GM12878 (cell line): ENCODE results near the gene RPUSD2. TPM values are rescaled to one million over a fixed set of nuclear protein-coding genes. Genes with fewer than 3 reads are reported as not detected.

Experiments used
- ATAC-seq: fragments of 200-7000 bp; cut with Tn5 transposase; 3 replicates; pipeline ENCODE4 v1.9.1; 2020; ENCODE audit warnings: mild to moderate bottlenecking, moderate library complexity
- BruUV-seq: library from RNA; stranded (reverse); fragments of 400-500 nt; replicated peaks from 2 replicates; lab custom pipeline; 2021; lab: Mats Ljungman, UMichigan
- CTCF ChIA-PET: fragments of 300-600 bp; sonication (Branson Sonifier 250); formaldehyde crosslinking; extraction: SDS; loops from one replicate; lab custom pipeline; 2021; ENCODE audit warnings: inconsistent platforms; lab: Yijun Ruan, JAX
- POLR2A ChIA-PET: fragments of 350-600 bp; formaldehyde crosslinking; extraction: SDS; loops from one replicate; lab custom pipeline; 2021; ENCODE audit warnings: inconsistent platforms; lab: Charles Lee
- RAD21 ChIA-PET: fragments of 300-600 bp; sonication (Branson Sonifier 250); formaldehyde crosslinking; loops from one replicate; lab custom pipeline; 2023; ENCODE audit warnings: antibody characterized with exemption; ENCODE audit not compliant: unreplicated experiment; lab: Charles Lee
- SMC1A ChIA-PET: fragments of 300-600 bp; sonication (Branson Sonifier 250); formaldehyde crosslinking; loops from one replicate; lab custom pipeline; 2023; ENCODE audit not compliant: unreplicated experiment, uncharacterized antibody; lab: Charles Lee
- DNase-seq: peaks from one replicate; pipeline ENCODE4 v3.0.0-alpha.2; 2011; ENCODE audit warnings: low read depth, low spot score
- FAIRE-seq: peaks from 3 replicates; lab custom pipeline; 2011; peaks lifted over from hg19 to GRCh38; lab: Jason Lieb, UNC
- H2AFZ ChIP-seq: 2 replicates; pipeline ENCODE4 v1.6.0; 2011; ENCODE audit warnings: low read depth, low read length, control low read depth; ENCODE audit not compliant: control insufficient read depth
- H3K27ac ChIP-seq: 2 replicates; pipeline ENCODE4 v1.5.1; 2011; ENCODE audit warnings: control low read depth; ENCODE audit not compliant: control insufficient read depth, insufficient read depth
- H3K27me3 ChIP-seq, 2 experiments: replicated peaks in 1 of 2; 2 replicates each; pipeline versions ENCODE4 v1.6.0 to v1.6.1; 2011; ENCODE audit warnings: low read length in 1 of 2; ENCODE audit not compliant: control insufficient read depth in 2 of 2, insufficient read depth in 2 of 2
- H3K36me3 ChIP-seq, 2 experiments: 2 replicates each; pipeline ENCODE4 v1.5.1; 2011; ENCODE audit warnings: low read length in 1 of 2; ENCODE audit not compliant: control insufficient read depth in 2 of 2, insufficient read depth in 2 of 2
- H3K4me1 ChIP-seq: 2 replicates; pipeline ENCODE4 v1.6.1; 2011; ENCODE audit warnings: mild to moderate bottlenecking, low read length, moderate library complexity, mixed read lengths; ENCODE audit not compliant: control insufficient read depth, insufficient read depth
- H3K4me2 ChIP-seq: 2 replicates; pipeline ENCODE4 v1.6.0; 2011; ENCODE audit warnings: control low read depth; ENCODE audit not compliant: control insufficient read depth, insufficient read depth
- H3K4me3 ChIP-seq: fragments of 200-600 bp; sonication (generic); 2 replicates; pipeline ENCODE4 v1.5.1; 2016
- H3K79me2 ChIP-seq: 2 replicates; pipeline ENCODE4 v1.6.0; 2011; ENCODE audit warnings: low read length; ENCODE audit not compliant: control insufficient read depth, insufficient read depth
- H3K9ac ChIP-seq: 2 replicates; pipeline ENCODE4 v1.8.0; 2011; ENCODE audit warnings: low read length, control low read depth, mixed read lengths; ENCODE audit not compliant: control insufficient read depth, insufficient read depth
- H3K9me3 ChIP-seq: replicated peaks from 3 replicates; pipeline ENCODE4 v1.5.1; 2011; ENCODE audit warnings: mild to moderate bottlenecking, low read length; ENCODE audit not compliant: control insufficient read depth, insufficient read depth
- H4K20me1 ChIP-seq: 2 replicates; pipeline ENCODE4 v1.6.0; 2011; ENCODE audit not compliant: control insufficient read depth, insufficient read depth
- BACH1 ChIP-seq: fragments of 450-650 bp; IDR thresholded peaks from 2 replicates; pipeline ENCODE4 v1.6.1; 2017; ENCODE audit warnings: mild to moderate bottlenecking, borderline replicate concordance
- BRCA1 ChIP-seq: IDR thresholded peaks from 2 replicates; pipeline ENCODE4 v1.6.1; 2011; ENCODE audit warnings: low read depth, low read length, improper control_type of control experiment
- CHD4 ChIP-seq: fragments of 200-600 bp; sonication (generic); IDR thresholded peaks from 2 replicates; pipeline ENCODE4 v1.6.1; 2016; ENCODE audit warnings: mild to moderate bottlenecking
- JUND ChIP-seq: IDR thresholded peaks from 2 replicates; pipeline ENCODE4 v1.6.1; 2012; ENCODE audit warnings: low read depth, mild to moderate bottlenecking, low read length, improper control_type of control experiment, moderate library complexity
- RAD51 ChIP-seq: fragments of 450-650 bp; IDR thresholded peaks from 2 replicates; pipeline ENCODE4 v1.6.1; 2016; ENCODE audit warnings: moderate library complexity, mild to moderate bottlenecking, inconsistent platforms
- SREBF1 ChIP-seq: IDR thresholded peaks from 2 replicates; pipeline ENCODE4 v1.6.1; 2012; ENCODE audit warnings: mild to moderate bottlenecking, low read length
- WRNIP1 ChIP-seq: IDR thresholded peaks from 2 replicates; pipeline ENCODE4 v1.6.1; 2011; ENCODE audit warnings: low read depth, low read length, improper control_type of control experiment, borderline replicate concordance
- WGBS: methylation state at CpG from one replicate; pipeline ENCODE4 v1.1.6; 2016; ENCODE audit warnings: low lambda C conversion rate; ENCODE audit not compliant: insufficient replicate concordance, insufficient coverage; ENCODE audit errors: missing lambda C conversion rate; 5-methylcytosine and 5-hydroxymethylcytosine counted together
- in situ Hi-C: fragments of 300-500 bp; cut with MboI; formaldehyde crosslinking; loops from 9 replicates; pipeline ENCODE4 v1.14.3; 2018; ENCODE audit warnings: mixed read lengths
- intact Hi-C: fragments of 100-400 bp; cut with micrococcal nuclease; formaldehyde crosslinking; loops from one replicate; pipeline ENCODE4 v1.14.2; 2022; ENCODE audit not compliant: unreplicated experiment
- polyA plus RNA-seq, 11 experiments: library from polyadenylated mRNA; depleted of rRNA in 4 of 11; unstranded in 6 of 11; stranded (reverse) in 5 of 11; fragments of >200 nt; fragmentation: Nextera tagmentation in 4 of 11; fragmentation: Illumina TruSeq in 1 of 11; extraction: Ambion mirVana in 4 of 11; extraction: Trizol in 1 of 11; gene quantifications; 1 replicate in 1 of 11; 2 replicates in 10 of 11; pipeline versions ENCODE4 v1.2.1 to v1.2.3, GENCODE V29; 2011 to 2016; ENCODE audit warnings: inconsistent platforms in 2 of 11, missing spikeins in 2 of 11, low read depth in 1 of 11
- total RNA-seq, 4 experiments: library from RNA; depleted of rRNA in 3 of 4; stranded (reverse); fragments of >200 nt in 3 of 4; fragmentation: Illumina TruSeq in 1 of 4; extraction: Trizol in 1 of 4; gene quantifications; 2 replicates each; pipeline versions ENCODE4 v1.2.1 to v1.2.3, GENCODE V29; 2013 to 2021
- TF ChIP-seq, protein P1 (sequence below): fragments of 450-650 bp; IDR thresholded peaks from 2 replicates; pipeline ENCODE4 v1.6.1; 2017; ENCODE audit warnings: antibody characterized with exemption, mild to moderate bottlenecking, moderate library complexity

Gene RPUSD2
- total and polyA plus RNA-seq, 10 of the 15 experiments (the other 5 are each of a cell fraction or from before 2014, with no cell fraction given) = 4.0 to 33.3 (median 18.5) TPM

GRCh38 chr15:40548610-40549009 is 20.5 kb upstream of the RPUSD2 start:
- no TSS peak for BruUV-seq
- FAIRE-seq (no peak), DNase-seq (no peak), ATAC-seq (no peak)
- RAD21 ChIA-PET = interaction anchor here (0.8 to 2.0 kb wide), 2 partner anchors 10 to 16 kb away, joined by 4 to 14 read pairs; partner anchors contain the start of gene CCDC32
- SMC1A ChIA-PET = interaction anchor here (0.6 to 2.9 kb wide), 6 partner anchors 11 to 89 kb away, joined by 3 to 20 read pairs (median 4); partner anchors contain the start of gene CCDC32
- intact Hi-C loops = no loop called here
- Histone ChIP-seq H2AFZ (no peak overlapping the region), H3K27ac (no peak overlapping the region), H3K27me3 (no peaks in the 10 kb centered on the region), H3K9me3 (no peaks in the 10 kb centered on the region; the same call in 2 of the 3 replicates), H3K4me1 (peaks cover 81% of the 10 kb centered on the region), H3K4me2 (no peak overlapping the region), H3K9ac (no peak overlapping the region), H3K79me2 (peaks cover 4% of the 10 kb centered on the region; the same call in 1 of the 2 replicates), H3K36me3 (peaks cover 0 to 8% of the 10 kb centered on the region in 2 experiments; a peak in 1 of 4 replicates), H4K20me1 (no peaks in the 10 kb centered on the region), H3K4me3 (no peak overlapping the region)
- TF ChIP-seq RAD51 (no peak), CHD4 (no peak), BRCA1 (no peak), BACH1 (no peak), SREBF1 (no peak), JUND (no peak), WRNIP1 (no peak)
- TF ChIP-seq, protein P1, sequence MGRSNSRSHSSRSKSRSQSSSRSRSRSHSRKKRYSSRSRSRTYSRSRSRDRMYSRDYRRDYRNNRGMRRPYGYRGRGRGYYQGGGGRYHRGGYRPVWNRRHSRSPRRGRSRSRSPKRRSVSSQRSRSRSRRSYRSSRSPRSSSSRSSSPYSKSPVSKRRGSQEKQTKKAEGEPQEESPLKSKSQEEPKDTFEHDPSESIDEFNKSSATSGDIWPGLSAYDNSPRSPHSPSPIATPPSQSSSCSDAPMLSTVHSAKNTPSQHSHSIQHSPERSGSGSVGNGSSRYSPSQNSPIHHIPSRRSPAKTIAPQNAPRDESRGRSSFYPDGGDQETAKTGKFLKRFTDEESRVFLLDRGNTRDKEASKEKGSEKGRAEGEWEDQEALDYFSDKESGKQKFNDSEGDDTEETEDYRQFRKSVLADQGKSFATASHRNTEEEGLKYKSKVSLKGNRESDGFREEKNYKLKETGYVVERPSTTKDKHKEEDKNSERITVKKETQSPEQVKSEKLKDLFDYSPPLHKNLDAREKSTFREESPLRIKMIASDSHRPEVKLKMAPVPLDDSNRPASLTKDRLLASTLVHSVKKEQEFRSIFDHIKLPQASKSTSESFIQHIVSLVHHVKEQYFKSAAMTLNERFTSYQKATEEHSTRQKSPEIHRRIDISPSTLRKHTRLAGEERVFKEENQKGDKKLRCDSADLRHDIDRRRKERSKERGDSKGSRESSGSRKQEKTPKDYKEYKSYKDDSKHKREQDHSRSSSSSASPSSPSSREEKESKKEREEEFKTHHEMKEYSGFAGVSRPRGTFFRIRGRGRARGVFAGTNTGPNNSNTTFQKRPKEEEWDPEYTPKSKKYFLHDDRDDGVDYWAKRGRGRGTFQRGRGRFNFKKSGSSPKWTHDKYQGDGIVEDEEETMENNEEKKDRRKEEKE = no peak
- 100% methylated on average over 2 of the region's 2 CpGs for WGBS
- in situ Hi-C loops = no loop called here
- POLR2A ChIA-PET = interaction anchor here (0.5 to 2.8 kb wide), 5 partner anchors 10 to 1477 kb away, joined by 3 to 15 read pairs (median 4); partner anchors contain the start of gene CCDC32
- CTCF ChIA-PET = interaction anchor here (1.1 kb wide), 1 partner anchor 21 kb away, joined by 3 read pairs; the partner anchor contains the start of gene RPUSD2
